ENCODE data around the gene ESD. TPM values are rescaled to one million over a fixed set of nuclear protein-coding genes. Genes with fewer than 3 reads are reported as not detected.
A peak's percentile ranks its signal among the peaks of the same experiment; 100 is the strongest.

ESD gene
- total RNA-seq, 1 experiment from 2014 or later: 78.8 TPM

DNA sequence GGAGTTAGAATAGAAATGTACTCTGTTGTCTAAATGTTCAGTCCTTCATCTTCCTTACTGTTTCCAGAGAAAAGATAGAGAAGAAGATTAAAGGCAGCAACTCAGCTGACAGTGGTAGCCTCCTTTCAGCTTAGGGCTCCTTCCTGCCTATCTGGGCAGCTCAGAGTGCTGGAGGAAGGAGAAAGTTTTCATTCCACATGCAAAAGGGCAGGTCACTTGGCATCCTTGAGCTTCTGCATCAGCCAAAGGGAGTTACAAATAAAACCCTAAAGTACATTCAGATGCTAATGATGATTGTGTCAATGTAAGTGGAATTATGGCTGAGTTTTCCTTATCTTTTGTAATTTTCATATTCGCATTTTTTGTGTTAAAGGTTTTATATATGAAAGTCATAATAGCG is 58.9 kb downstream of the ESD start:
- Histone ChIP-seq H2AK5ac (ENCODE audit: insufficient read length, low read length) (no peak overlapping the region), H3K27ac (ENCODE audit: insufficient read length, low read depth, low read length) (no peak overlapping the region), H3K18ac (ENCODE audit: insufficient read length, low read depth, low read length) (no peak overlapping the region), H3K23me2 (ENCODE audit: insufficient read length, low read depth, low read length, poor library complexity, severe bottlenecking) (no peaks in the 10 kb centered on the region), H3K4ac (ENCODE audit: low read depth, low read length) (no peak overlapping the region), H4K91ac (ENCODE audit: insufficient read length, low read depth, low read length) (no peak overlapping the region), H3K14ac (ENCODE audit: insufficient read depth, low read length) (no peak overlapping the region), H2BK20ac (ENCODE audit: low read depth, low read length, poor library complexity, severe bottlenecking) (no peak overlapping the region), H4K20me1 (ENCODE audit: control insufficient read depth, insufficient read depth, insufficient read length) (no peaks in the 10 kb centered on the region), H2BK15ac (ENCODE audit: low read depth, low read length) (no peak overlapping the region), H3K79me2 (ENCODE audit: insufficient read depth, low read length) (no peaks in the 10 kb centered on the region), H2AFZ (ENCODE audit: low read length) (no peak overlapping the region), H3K27me3 (ENCODE audit: insufficient read depth, low read length) (no peaks in the 10 kb centered on the region; the same call in 1 of the 2 replicates), H2BK5ac (ENCODE audit: insufficient read length, low read length) (no peak overlapping the region), H3K9ac (ENCODE audit: extremely low read depth, insufficient read length, low read length) (no peak overlapping the region), H2BK120ac (ENCODE audit: low read depth, low read length, poor library complexity, severe bottlenecking) (no peak overlapping the region), H3K79me1 (ENCODE audit: insufficient read depth, low read depth, low read length, poor library complexity, severe bottlenecking) (no peaks in the 10 kb centered on the region), H4K8ac (replicated peaks; ENCODE audit: insufficient read length, low read depth, low read length) (no peak overlapping the region), H3K9me3 (ENCODE audit: control insufficient read depth, low read depth, low read length) (no peaks in the 10 kb centered on the region), H3K23ac (ENCODE audit: insufficient read length, low read depth, low read length) (no peak overlapping the region), H3T11ph (ENCODE audit: low read length) (no peak overlapping the region), H3K4me1 (ENCODE audit: insufficient read depth, low read length) (no peaks in the 10 kb centered on the region), H3K4me2 (ENCODE audit: insufficient read depth, insufficient read length, low read length) (no peak overlapping the region), H3K56ac (ENCODE audit: insufficient read length, low read depth, low read length) (no peak overlapping the region), H4K5ac (ENCODE audit: insufficient read length, low read depth, low read length) (no peak overlapping the region), H2BK12ac (ENCODE audit: insufficient read length, low read depth, low read length) (no peak overlapping the region)
- Mint-ChIP-seq H3K36me3 (ENCODE audit: insufficient read depth in 1 of 3, low read depth in 3 of 3) (peaks cover 0 to 5% (median 0%) of the 10 kb centered on the region in 3 experiments; a peak in 2 of 7 replicates), H3K4me1 (peaks cover 6% of the 10 kb centered on the region in 2 experiments), H3K4me3 (no peak overlapping the region), H3K27me3 (ENCODE audit: low read depth) (no peaks in the 10 kb centered on the region), H3K27ac (peak overlapping the region in 1 of 3 experiments; percentile 23; a peak in 2 of 7 replicates), H3K9me3 (no peaks in the 10 kb centered on the region)
- TF ChIP-seq, protein P1, sequence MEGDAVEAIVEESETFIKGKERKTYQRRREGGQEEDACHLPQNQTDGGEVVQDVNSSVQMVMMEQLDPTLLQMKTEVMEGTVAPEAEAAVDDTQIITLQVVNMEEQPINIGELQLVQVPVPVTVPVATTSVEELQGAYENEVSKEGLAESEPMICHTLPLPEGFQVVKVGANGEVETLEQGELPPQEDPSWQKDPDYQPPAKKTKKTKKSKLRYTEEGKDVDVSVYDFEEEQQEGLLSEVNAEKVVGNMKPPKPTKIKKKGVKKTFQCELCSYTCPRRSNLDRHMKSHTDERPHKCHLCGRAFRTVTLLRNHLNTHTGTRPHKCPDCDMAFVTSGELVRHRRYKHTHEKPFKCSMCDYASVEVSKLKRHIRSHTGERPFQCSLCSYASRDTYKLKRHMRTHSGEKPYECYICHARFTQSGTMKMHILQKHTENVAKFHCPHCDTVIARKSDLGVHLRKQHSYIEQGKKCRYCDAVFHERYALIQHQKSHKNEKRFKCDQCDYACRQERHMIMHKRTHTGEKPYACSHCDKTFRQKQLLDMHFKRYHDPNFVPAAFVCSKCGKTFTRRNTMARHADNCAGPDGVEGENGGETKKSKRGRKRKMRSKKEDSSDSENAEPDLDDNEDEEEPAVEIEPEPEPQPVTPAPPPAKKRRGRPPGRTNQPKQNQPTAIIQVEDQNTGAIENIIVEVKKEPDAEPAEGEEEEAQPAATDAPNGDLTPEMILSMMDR (conservative IDR thresholded peaks at IDR 0.05): no peak
- no peak for DNase-seq
- no CpG with 5 or more reads among the region's 2 CpGs for WGBS (ENCODE audit: extremely low coverage, insufficient read length, low lambda C conversion rate)
